H1 (cell line): Measurements from ENCODE around the gene SAP30L. TPM values are rescaled to one million over a fixed set of nuclear protein-coding genes. Genes with fewer than 3 reads are reported as not detected.

Experiments
- EZH2 ChIP-seq: fragments of 200-600 bp; sonication (generic); IDR thresholded peaks from 2 replicates; pipeline ENCODE4 v1.7.1; 2012; ENCODE audit warnings: low read depth, mild to moderate bottlenecking, moderate library complexity, low read length, inconsistent platforms; ENCODE audit not compliant: severe bottlenecking
- GABPA ChIP-seq: IDR thresholded peaks from 2 replicates; pipeline ENCODE4 v1.6.1; 2011; ENCODE audit warnings: mild to moderate bottlenecking, low read length, moderate library complexity, borderline replicate concordance; ENCODE audit not compliant: insufficient read depth
- POU5F1 ChIP-seq: IDR thresholded peaks from 2 replicates; pipeline ENCODE4 v1.6.1; 2011; ENCODE audit warnings: low read depth, mild to moderate bottlenecking, low read length, moderate library complexity
- RFX5 ChIP-seq: IDR thresholded peaks from 2 replicates; pipeline ENCODE4 v1.6.1; 2011; ENCODE audit warnings: low read depth, low read length, improper control_type of control experiment, borderline replicate concordance
- RNF2 ChIP-seq: fragments of 200-900, 300-1000 bp; sonication (generic); IDR thresholded peaks from 2 replicates; pipeline ENCODE4 v1.7.1; 2016; ENCODE audit warnings: borderline replicate concordance, low read depth, mild to moderate bottlenecking, antibody characterized with exemption, low read length; ENCODE audit not compliant: poor library complexity, severe bottlenecking; ENCODE audit errors: missing control alignments
- polyA plus RNA-seq, 7 experiments: library from polyadenylated mRNA; depleted of rRNA in 3 of 7; stranded (reverse) in 5 of 7; unstranded in 2 of 7; fragments of >200 nt in 5 of 7; fragments of 200-250 nt in 2 of 7; gene quantifications; 1 replicate in 5 of 7; 2 replicates in 1 of 7; 4 replicates in 1 of 7; pipeline versions ENCODE4 v1.2.1 to v1.2.3, GENCODE V29; 2011 to 2013; ENCODE audit warnings: missing spikeins in 2 of 7, mixed read lengths in 2 of 7
- total RNA-seq: library from RNA; stranded (reverse); fragmentation: NEBNext Ultra II Directional; extraction: Animal tissue kit (Norgen Biotek cat#: 25700); gene quantifications from 2 replicates; pipeline ENCODE4 v1.2.1, GENCODE V29; 2021

The SAP30L gene
- total and polyA plus RNA-seq, 2 of the 8 experiments (the other 6 are each of a cell fraction or from before 2014, with no cell fraction given): 12.2 to 31.5 TPM

- TF ChIP-seq EZH2 (no peak), GABPA (no peak), RNF2 (no peak), POU5F1 (no peak), RFX5 (no peak)
Measured at GRCh38 chr5:154435226-154435625, 10.6 kb upstream of the SAP30L start (continued).
